Peyer's patch (tissue), 4 donors: ENCODE results near the gene SLC39A7.

Source experiments
- CTCF ChIP-seq, 6 experiments: fragments of 450-650 bp in 4 of 6; fragments of 200-600 bp in 2 of 6; sonication (generic) in 1 of 6; IDR thresholded peaks; one replicate each; pipeline ENCODE4 v1.5.1; 2017 to 2019; ENCODE audit warnings: antibody characterized with exemption in 6 of 6, mild to moderate bottlenecking in 3 of 6, moderate library complexity in 1 of 6
- POLR2A ChIP-seq, 2 donors: fragments of 450-650 bp; IDR thresholded peaks; one replicate each; pipeline ENCODE4 v1.5.1; 2017; ENCODE audit warnings: antibody characterized with exemption in 2 of 2, mild to moderate bottlenecking in 2 of 2, moderate library complexity in 2 of 2

- TF ChIP-seq POLR2A (IDR thresholded peaks at IDR 0.05) (no peak), CTCF (IDR thresholded peaks at IDR 0.05) (no peak)
Observed at GRCh38 chr6:33215271-33216116, 14.8 kb downstream of the SLC39A7 start.
